ENCODE data around the gene PDLIM1.

DNA sequence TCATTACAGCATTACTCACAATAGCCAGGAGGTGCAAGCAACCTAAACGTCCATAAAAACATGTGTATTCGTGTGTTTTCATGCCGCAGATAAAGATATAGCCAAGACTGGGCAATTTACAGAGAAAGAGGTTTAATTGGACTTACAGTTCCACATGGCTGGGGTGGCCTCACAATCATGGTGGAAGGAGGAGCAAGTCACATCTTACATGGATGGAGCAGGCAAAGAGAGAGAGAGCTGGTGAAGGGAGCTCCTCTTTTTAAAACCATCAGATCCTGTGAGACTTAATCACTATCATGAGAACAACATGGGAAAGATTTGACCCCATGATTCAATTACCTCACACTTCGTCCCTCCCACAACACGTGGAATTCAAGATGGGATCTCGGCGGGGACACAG, 33.0 kb downstream of the PDLIM1 start:
- TF ChIP-seq, protein P1, sequence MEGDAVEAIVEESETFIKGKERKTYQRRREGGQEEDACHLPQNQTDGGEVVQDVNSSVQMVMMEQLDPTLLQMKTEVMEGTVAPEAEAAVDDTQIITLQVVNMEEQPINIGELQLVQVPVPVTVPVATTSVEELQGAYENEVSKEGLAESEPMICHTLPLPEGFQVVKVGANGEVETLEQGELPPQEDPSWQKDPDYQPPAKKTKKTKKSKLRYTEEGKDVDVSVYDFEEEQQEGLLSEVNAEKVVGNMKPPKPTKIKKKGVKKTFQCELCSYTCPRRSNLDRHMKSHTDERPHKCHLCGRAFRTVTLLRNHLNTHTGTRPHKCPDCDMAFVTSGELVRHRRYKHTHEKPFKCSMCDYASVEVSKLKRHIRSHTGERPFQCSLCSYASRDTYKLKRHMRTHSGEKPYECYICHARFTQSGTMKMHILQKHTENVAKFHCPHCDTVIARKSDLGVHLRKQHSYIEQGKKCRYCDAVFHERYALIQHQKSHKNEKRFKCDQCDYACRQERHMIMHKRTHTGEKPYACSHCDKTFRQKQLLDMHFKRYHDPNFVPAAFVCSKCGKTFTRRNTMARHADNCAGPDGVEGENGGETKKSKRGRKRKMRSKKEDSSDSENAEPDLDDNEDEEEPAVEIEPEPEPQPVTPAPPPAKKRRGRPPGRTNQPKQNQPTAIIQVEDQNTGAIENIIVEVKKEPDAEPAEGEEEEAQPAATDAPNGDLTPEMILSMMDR (optimal IDR thresholded peaks at IDR 0.05 in 1 of 3, IDR thresholded peaks at IDR 0.05 in 1 of 3, conservative IDR thresholded peaks at IDR 0.05 in 1 of 3; ENCODE audit: extremely low read depth in 1 of 3, insufficient read depth in 2 of 3, low read length in 3 of 3) = no peak
- TF ChIP-seq EZH2 (IDR thresholded peaks at IDR 0.05; ENCODE audit: low read length) = no peak

Measured in keratinocyte (primary cell).